GM23248 (cell line): ENCODE results near the gene IPO13.

ENCODE experiments used
- EZH2 ChIP-seq: fragments of 200-600 bp; sonication (generic); IDR thresholded peaks from 2 replicates; pipeline ENCODE4 v1.6.1; 2018; ENCODE audit warnings: antibody characterized with exemption, mild to moderate bottlenecking; ENCODE audit not compliant: insufficient read depth, poor library complexity, severe bottlenecking
- EZH2phosphoT487 ChIP-seq: fragments of 200-600 bp; sonication (generic); IDR thresholded peaks from 2 replicates; pipeline ENCODE4 v1.6.1; 2018; ENCODE audit warnings: antibody characterized with exemption, moderate library complexity, mild to moderate bottlenecking, low read depth; ENCODE audit not compliant: insufficient read depth

DNA sequence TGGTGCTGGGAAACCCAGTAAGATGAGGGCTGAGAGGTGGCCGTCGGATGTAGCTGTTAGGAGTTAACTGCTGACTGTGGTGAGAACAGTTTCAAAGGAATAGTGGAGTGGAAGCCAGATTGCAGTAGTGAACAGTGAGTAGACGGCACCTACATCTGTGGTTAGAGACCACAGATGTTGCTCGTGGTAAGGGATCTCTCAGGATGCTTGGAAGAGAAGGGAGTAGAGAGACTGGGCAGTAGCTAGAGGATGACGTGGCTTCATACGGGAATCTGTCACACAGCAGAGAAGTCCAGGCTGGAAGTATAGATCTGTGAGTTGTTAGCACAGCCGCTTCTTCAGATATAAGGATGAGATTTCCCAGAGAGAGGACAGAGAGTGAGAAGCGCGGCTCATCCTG, 20.9 kb upstream of the IPO13 start:
- TF ChIP-seq EZH2, result no peak
- TF ChIP-seq EZH2phosphoT487, result no peak
